ENCODE measurements around the gene INPP5A.
"Not testable (repeated sequence)": the region's sequence is repeated elsewhere in the genome, so short reads cannot be mapped to it uniquely, and the experiment has no call there.

INPP5A gene

DNA sequence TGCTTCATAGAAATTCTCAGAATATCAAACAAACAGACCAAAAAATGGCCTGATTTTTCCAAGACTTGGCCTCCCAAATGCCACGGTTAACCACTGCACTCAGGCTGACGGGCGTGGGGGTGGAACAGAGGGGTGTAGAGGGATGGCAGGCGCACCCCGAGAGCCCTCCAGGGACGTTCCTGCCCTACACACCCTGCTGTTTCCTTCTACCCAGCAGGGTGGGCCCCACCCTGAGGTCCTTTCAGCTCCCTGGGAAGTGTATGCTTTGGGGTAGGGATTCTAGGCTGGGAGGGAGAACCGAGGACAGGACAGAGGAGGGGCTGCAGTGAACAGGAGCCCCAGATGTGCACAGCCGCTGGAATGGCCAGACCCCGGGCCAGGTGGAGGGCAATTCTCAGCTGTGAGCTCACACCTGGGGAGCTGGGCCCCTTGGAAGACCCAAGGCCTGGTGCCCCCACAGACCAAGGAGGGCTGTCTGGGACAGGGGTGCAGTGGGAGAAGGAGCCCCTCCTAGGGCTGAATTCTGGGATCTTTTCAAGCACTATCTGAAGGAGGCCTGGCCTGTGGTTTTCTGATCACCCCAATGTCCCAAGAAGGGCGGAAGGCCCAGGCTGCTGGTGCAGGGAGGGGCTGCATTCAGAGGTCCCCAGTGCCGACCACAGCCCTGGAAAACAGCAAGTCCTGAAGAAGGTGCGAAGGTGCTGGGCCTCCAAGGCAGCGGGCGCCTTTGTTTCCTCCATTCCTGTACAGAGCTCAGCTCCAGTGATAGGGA, 32.9 kb upstream of the INPP5A start:
- no peak for DNase-seq

DNA sequence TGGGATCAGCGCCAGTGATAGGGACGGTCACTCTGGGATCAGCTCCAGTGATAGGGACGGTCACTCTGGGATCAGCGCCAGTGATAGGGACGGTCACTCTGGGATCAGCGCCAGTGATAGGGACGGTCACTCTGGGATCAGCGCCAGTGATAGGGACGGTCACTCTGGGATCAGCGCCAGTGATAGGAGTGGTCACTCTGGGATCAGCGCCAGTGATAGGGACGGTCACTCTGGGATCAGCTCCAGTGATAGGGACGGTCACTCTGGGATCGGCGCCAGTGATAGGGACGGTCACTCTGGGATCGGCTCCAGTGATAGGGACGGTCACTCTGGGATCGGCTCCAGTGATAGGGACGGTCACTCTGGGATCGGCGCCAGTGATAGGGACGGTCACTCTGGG, 32.0 kb upstream of the INPP5A start:
- not testable (repeated sequence) for DNase-seq

DNA sequence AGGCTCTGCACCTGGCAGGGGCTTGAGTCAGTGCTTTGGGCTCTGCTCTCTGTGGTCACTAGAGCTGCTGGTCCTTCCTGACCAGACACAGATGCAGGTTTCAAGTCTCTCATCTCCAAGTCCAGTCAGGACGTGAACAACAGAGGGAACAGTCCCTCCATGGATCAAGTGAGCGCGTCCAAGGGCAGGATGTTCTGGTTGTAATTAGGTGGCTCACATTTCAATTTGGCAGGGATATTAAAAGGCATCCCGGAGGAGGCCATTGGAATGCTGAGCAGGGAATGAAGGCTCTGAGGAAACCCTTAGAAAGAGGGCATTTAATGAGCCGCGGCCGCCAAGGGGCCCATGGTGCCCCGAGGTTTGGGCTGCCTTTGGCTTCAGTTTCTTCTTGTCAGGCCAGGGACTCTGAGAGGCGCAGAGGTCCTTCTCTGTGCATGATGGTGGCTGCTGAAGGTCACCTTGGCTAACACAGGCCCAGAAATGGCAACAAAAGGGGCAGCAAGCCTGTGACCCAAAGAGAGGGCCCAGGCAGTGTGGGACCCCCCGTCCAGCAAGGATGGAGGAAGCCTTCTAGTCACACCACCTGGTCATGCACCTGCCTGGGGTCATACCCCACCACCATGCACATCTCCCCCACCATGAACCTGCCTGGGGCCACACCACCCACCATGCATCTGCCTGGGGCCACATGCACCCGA, 30.7 kb upstream of the INPP5A start:
- DNase-seq, result no peak

DNA sequence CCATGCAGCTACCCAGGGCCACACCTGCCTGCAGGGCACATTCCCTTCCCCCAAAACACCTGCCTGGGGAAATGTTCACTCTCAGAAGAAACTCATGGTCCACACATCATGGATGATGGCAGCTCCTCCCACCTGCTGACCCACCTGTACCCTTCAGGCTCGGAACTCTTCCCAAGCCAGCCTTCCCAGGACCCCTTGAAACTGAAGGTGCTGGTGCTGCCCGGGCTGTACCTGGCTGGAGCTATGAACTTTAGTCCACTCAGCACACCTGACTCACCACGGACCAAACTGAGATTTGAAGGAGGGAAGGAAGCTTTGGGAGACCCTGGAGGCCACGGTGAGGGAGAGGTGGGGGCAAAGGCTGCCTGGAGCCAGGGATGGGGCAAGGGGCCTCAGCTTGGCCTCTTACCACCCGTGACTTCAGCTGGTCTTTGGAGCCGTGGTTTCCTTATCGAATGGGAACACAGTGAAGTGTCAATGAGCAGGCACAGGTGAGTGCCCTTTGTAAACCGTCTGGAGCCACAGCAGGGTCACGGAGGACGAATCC, 30.1 kb upstream of the INPP5A start:
- DNase-seq, result no peak

DNA sequence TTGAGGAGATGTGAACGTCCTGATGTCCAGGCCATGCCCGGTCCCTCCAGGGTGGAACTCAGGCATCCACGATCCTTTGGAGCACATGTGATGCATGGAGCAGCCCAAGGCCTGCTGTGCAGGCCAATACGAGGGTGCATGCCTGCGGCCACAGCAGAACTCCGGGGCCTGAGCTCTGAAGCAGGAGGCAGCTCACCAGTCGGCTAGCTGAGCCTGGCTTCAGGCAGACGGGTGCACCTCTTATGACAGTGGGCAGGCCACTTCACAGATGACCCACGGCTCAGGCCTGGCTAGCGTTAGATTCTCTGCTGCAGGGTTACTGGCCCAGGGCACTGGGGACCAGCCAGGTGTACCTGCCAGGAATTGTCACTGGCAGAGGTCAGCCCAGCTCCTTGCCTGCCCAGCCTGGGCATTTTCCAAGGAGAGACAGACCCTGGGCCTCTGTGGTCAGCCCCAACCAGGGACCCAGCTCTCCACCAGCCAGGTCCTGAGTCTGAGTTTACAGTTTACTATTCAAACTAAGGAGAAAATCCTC, 29.6 kb upstream of the INPP5A start:
- DNase-seq, result no peak

DNA sequence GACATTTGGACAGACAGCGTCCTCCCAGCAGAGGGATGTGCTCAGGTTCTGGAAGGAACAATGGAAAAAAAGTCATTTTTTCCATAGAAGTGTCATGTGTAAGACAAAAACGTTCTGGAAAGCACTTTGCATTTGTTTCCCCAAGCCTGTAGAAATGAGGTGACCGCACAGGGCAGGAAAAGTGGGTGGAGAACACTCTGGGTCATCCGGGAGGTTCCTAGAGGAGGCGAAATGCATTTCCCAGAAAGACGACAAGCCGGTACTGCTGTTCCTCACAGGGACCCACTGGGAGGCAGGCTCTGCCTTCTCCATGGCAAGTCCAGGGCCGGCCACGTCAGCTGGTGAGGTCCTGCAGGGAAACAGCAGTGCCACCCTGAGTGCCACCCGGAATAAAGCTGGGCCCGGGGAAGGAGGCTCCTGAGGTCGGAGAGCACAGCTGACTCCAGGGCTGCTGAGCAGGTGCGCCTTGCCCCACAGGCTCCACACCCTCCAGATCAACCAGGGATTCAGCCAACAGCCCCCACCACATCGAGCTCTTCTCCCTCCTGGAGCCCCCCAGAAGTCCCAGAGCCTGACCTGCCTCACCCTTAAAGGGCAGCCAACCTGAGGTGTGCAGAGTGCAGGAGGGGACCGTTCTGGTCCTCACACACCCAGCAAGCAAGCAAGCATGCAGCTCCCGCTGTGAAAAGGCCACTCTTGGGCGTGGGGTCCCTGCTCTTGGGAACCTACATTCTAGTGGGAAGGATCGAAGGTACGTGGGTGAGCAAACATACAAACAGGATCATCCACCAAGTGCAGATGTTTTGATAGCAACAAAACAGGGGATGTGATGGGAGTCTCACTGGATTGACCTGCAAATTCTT, 28.8 kb upstream of the INPP5A start:
- no peak for DNase-seq

DNA sequence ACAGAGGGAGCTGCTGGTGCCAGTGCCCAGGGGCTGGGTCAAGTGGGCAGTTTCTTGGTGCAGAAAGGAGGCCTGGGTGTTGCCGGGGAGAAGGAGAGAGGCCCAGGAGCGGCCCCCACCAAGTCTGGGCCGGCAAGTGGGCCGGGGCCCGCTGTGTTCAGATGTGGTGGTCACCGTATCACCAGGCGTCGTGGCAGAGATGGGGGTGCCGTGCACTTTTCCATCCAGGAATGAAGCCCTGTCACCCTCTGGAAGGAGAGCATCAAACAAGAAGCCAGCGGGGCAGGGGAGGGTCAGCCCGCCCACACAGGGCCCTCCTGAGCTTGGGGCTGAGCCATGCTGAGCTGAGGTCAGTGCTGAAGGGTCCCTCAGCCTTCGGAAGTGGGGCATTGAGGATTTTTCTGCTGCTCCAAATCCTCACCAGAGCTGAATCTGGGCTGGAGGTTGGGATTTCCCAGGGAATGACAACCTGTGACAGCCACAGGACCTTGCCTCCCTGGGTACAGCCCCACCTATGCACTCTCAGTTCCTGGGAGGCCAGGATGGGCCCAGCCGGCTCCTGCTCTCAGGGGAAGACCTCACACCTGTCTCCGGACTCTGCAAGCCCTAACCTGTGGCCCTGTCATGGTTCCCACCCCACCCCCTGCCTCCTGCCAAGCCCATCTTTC, 27.9 kb upstream of the INPP5A start:
- no peak for DNase-seq

DNA sequence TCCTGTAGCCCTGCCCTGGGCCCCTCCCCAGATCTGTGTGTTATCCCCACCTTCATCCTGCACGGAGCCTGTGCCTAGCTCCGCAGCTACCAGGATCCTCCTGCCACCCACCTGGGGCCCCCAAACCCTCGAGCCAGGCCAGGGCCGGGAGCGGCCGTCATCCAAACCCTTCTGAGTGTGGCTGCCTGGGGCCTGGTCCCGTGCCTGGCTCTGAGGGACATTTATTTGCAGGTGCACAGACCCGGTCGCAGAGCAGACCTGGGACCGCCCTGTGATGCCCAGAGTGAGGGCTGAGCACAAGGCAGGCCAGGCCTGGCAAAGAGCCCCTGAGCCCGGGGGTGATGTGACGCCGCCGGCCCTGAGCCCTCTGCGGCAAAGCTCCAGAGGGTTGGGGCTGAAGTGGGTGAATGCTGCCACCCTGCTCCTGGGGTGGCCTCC, 27.4 kb upstream of the INPP5A start:
- DNase-seq, result no peak

DNA sequence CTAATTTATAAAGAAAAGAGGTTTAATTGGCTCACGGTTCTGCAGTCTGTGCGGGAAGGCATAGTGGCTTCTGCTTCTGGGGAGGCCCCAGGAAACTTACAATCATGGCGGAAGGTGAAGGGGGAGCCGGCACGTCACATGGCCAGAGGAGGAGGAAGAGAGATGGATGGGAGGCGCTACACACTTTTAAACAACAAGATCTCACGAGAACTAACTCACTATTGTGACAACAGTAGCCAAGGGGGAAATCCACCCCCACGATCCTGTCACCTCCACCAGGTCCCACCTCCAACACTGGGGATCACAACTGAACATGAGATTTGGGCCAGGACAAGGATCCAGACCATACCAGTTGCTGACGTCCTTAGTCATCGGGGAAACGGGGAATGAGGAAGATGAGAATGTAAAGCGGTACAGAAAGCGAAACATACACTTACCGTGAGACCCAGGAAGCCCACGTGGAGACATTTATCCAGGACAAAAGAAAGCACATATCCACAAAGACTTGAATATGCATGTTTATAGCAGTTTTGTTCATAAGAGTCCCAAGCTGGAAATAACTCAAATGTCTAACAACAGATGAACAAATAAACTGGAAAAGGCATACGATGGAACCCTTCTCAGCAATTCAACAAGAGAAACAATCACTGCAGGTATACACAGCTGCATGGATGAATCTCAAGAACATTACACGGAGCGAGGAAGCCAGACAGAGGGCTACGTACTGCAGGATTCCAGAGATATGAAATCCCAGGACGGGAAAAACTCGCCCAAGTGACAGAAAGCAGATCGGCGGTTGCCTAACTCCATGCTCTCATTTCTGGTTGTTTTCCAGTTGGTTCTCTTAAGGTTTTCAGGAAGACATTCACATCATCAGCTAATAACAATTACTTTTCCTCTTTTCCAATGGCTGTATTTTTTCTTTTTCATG, 26.2 kb upstream of the INPP5A start:
- no peak for DNase-seq

DNA sequence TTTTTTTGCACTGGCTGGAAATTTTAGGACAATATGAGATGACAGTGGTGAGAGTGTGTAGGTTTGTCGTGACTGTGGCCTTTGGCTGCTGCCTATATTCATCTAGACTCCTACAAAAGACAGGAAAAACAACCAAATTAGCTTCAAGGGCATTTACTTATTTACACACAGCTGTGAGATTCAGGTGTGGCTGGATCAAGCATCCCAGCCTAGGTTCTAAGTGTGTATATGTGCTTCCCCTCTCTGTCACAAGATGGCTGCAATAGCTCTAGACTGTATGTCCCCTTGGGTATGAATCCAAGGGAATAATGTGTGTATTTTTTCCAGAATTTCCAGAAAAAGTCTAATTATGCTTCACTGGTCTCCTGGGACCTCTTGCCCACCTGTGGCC, 25.5 kb upstream of the INPP5A start:
- no peak for DNase-seq

DNA sequence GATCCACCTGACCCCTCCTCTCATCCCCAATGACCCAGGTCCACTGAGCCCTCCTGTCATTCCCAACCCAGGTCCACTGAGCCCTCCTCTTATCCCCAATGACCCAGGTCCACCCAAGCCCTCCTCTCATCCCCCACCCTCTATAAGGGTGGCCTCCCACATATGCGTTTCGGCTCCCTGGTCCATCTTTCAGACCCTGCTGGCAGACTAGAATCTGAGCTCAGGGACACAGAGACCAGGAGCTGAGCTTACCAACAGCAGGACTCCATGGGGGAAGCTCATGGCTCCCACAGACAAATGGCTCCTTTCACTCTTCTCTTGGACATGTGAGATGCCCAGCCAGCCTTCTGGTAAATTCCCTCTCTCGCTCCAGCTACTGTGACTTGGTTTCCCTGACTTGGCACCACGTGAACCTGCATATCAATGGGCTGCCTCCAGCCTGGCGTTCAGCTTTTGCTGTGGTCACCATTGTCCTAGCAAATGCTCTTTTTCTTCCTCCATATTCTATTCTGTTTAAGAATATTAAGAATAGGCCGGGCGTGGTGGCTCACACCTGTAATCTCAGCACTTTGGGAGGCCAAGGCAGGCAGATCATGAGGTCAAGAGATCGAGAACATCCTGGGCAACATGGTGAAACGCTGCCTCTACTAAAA, 24.8 kb upstream of the INPP5A start:
- DNase-seq, result no peak

DNA sequence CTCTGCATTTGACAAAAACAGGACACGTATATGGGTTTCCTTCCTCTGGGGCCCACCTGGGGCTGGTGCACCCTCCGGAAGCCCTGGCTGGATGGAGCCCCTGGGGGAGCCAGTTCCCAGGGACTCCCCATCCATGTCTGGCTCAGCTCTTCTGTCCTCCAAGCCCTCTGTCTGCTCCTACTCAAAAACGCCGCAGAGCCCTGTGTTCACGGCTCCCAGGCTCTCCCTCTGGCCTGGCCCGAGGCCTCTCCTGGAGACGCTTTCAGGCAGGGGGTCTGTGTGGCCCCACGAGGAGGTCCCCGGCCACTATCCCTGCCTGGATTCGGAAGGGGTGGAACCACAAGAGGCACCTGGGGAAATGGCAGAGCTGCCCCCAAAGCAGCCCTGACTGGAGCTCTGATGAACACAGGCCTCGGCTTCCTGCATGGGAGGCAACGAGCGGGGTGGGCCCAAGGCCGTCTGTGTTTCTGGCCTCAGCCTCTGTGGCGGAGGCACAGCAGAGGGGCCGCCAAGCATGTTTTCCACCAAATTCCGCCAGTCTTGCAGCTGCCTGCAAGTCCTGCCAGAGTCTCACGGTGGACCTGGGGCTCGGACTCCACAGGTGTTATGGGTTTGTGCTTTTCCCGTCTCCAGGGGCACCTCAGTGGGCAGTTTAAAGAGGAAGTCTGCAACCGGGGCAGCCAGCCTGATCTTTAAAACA, 22.6 kb upstream of the INPP5A start:
- no peak for DNase-seq

DNA sequence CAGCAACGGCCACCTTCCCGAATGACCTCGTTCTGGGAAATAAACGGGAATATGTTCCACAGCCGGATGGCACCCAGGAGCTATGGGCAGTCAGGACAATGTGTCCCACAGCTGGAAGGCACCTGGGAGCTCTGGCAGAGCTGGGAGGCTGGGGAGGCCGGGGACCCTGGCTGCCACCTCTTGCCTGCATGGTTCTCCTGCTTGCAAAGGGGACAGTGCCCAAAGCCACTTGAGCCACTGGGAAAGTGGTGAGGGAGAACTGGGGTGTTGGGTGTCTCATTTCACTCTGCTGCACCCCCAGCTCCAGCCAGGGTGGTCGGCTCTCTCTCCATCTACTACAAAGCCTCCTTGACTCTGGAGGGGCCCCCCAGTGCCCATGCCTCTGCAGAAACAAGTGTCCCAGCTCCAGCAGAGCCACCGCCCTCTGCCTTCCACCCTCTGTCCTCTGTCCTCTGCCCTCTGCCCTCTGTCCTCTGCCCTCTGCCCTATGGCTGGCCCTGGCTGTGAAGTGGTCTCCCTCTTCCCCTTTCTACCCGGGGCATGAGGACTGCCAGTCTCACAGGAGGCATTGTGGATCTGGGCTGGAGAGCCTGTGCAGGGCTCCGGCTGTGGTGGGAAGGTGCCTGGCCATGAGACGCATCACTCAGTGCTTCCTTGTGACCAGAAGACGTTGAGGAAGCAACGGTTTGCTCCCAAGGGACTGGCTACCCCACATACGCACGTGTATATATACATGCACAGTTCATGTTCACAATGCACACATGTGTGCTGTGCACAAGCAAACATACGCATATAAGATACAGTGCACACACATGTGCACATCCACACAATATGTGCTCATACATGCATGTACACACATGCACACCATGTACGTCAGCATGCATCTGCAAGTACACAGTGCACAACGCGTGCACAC, 21.5 kb upstream of the INPP5A start:
- no peak for DNase-seq

DNA sequence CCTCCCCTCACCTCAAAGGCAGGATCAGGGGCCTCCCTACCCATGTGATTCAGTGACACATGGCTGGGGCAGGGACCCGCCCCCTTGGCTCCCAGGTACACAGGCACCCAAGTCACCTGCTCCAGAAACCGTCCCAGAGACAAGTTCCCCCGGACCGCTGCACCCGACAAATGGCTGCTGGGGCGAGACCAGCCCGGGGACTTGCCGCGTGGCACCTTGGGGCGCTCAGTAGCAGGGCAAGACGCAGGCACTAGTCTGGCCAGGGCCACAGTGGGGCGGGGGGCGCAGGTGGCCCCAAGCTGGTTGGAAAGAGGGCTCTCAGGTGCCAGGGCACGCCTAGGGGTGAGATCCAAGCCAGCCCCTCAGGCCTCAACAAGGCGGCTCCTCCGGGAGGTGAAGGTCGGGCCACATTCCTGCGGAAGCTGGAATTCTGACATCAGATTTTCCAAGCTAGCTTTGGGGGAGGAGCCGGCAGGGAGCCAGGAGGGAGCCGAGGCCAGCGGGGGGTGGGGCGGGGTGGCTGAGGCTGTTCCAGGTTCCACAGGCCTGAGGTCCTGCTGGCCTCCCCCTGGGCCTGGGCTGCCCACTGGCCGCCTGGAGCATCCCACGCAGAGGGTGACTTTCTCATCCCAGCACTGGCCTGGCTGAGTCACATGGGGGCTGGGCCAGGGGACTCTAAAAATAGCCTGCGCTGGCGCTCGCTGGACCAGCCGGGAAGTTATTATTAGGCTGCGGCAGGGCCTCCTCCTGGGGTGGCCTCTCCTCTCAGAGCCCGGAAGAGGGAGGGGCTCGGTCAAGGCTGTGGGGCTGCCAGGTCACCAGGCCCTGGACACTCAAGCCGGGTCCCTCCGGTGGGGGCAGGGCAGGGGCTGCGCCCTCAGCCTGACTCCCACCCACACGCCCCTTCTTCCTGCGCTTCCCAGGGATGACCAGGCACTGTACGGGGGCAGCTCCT, 20.5 kb upstream of the INPP5A start:
- DNase-seq, result no peak

DNA sequence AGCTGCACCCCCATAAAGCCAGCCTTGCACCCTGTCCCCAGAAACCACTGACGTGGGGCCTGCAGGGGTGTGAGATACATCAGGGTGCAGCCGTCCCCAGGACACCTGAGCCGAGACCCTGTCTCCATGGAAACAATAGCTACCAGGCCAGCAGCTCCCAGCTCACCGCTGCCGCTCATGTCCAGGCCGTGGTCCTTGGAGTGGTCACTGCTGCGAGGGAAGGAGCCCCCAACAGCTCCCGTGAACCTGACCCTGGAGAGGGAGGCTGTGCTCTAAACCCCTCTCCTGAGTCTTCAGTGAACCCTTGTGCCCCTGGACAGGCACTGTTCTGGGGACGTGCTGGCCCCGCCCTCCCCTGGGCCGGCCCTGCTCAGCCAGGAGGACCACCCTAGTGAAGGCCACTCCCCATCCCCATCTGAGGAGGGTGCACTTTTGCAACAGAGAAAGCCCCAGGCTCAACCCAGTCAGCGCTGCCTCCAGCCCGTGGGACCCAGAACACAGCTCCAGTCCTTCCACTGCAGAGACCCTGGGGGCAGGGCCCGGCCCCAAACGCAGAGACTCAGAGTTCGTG, 19.6 kb upstream of the INPP5A start:
- DNase-seq, result no peak

DNA sequence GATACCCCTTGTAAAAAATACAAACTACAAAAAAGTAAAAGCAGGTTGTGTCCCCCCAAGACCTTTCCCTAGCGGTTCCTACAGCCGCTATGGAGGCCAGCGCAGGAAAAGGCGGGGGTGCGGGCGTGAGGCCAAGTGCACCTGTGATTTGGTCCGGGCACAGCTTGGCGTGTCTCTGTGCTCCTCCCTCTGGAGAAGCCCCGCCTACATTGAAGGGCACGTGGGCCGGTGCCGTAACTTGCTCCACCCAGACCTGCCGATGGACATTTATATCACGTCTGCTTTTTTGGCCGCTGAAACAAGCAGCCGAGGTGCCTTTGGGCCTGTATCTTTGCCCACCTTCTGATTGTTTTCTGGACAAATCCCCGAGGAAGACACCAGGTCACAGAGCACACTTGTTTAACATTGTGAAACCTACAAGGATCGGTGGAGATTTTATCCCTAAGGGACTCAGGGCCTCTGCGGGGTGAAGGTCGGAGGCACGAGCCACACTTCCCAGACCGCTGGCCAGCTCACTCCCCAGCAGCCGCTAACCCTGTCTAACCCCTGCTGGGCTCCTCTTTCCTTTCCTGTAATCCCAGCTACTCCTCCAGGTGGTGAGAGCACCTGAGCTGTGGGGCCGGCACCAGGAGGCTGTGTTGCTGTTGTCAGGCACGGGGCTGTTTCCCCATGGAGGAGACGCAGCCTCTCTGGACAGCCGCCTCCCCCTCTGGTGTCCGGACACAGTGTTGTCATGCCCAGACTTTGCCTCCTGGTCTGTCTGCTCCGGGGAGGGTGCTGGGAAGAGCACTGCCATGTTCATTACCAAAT, 18.8 kb upstream of the INPP5A start:
- no peak for DNase-seq
